ENCODE results near the gene SERPINA1.

Gene SERPINA1

GRCh38 chr14:94380225-94381148, 7.9 kb downstream of the SERPINA1 start:
- peak; percentile 5 for DNase-seq (ENCODE audit: low spot score)
- in situ Hi-C loops (cut with MboI; ENCODE audit: low sequenced_read_pairs, unreplicated experiment), result no loop called here
- TF ChIP-seq CTCF (IDR thresholded peaks at IDR 0.05; ENCODE audit: borderline replicate concordance, control extremely low read depth, extremely low read depth, insufficient read depth, missing control alignments), result no peak

GRCh38 chr14:94379291-94380224, 8.8 kb downstream of the SERPINA1 start:
- in situ Hi-C loops (cut with MboI; ENCODE audit: low sequenced_read_pairs, unreplicated experiment), result no loop called here
- TF ChIP-seq CTCF (IDR thresholded peaks at IDR 0.05; ENCODE audit: borderline replicate concordance, control extremely low read depth, extremely low read depth, insufficient read depth, missing control alignments), result no peak
- DNase-seq (ENCODE audit: low spot score), result peak; percentile 6

- DNase-seq (ENCODE audit: low spot score), result no peak
- in situ Hi-C loops (cut with MboI; ENCODE audit: low sequenced_read_pairs, unreplicated experiment), result no loop called here
- TF ChIP-seq CTCF (IDR thresholded peaks at IDR 0.05; ENCODE audit: borderline replicate concordance, control extremely low read depth, extremely low read depth, insufficient read depth, missing control alignments), result no peak
Measured at GRCh38 chr14:94378527-94379290, 9.7 kb downstream of the SERPINA1 start.

GRCh38 chr14:94377866-94378470, 10.4 kb downstream of the SERPINA1 start:
- DNase-seq (ENCODE audit: low spot score), result no peak
- no peak for TF ChIP-seq CTCF (IDR thresholded peaks at IDR 0.05; ENCODE audit: borderline replicate concordance, control extremely low read depth, extremely low read depth, insufficient read depth, missing control alignments)
- in situ Hi-C loops (cut with MboI; ENCODE audit: low sequenced_read_pairs, unreplicated experiment), result no loop called here

- TF ChIP-seq CTCF (IDR thresholded peaks at IDR 0.05; ENCODE audit: borderline replicate concordance, control extremely low read depth, extremely low read depth, insufficient read depth, missing control alignments), result no peak
Measured at GRCh38 chr14:94376976-94377865, 11.2 kb downstream of the SERPINA1 start.

More at GRCh38 chr14:94376976-94377865, 11.2 kb downstream of the SERPINA1 start:
- in situ Hi-C loops (cut with MboI; ENCODE audit: low sequenced_read_pairs, unreplicated experiment), result no loop called here
- no peak for DNase-seq (ENCODE audit: low spot score)

Measured in GM13976 (cell line).